Glutamatergic neuron (in vitro differentiated cells): ENCODE data around the gene KIF26B. TPM values are rescaled to one million over a fixed set of nuclear protein-coding genes. Genes with fewer than 3 reads are reported as not detected.

Experiments
- DNase-seq: peaks from one replicate; pipeline ENCODE4 v3.0.0; 2022
- H3K27ac Mint-ChIP-seq: one replicate; pipeline ENCODE4 v1.8.0; 2020; ENCODE audit warnings: mild to moderate bottlenecking, mixed read lengths, inconsistent platforms; ENCODE audit not compliant: unreplicated experiment
- H3K27me3 Mint-ChIP-seq: one replicate; pipeline ENCODE4 v1.8.0; 2020; ENCODE audit warnings: mild to moderate bottlenecking, moderate library complexity, mixed read lengths, inconsistent platforms; ENCODE audit not compliant: unreplicated experiment
- H3K36me3 Mint-ChIP-seq: one replicate; pipeline ENCODE4 v1.8.0; 2020; ENCODE audit warnings: mild to moderate bottlenecking, mixed read lengths, inconsistent platforms; ENCODE audit not compliant: unreplicated experiment
- H3K4me1 Mint-ChIP-seq: one replicate; pipeline ENCODE4 v1.8.0; 2020; ENCODE audit warnings: mild to moderate bottlenecking, low read depth, mixed read lengths, inconsistent platforms; ENCODE audit not compliant: unreplicated experiment
- H3K4me3 Mint-ChIP-seq: one replicate; pipeline ENCODE4 v1.8.0; 2020; ENCODE audit warnings: mild to moderate bottlenecking, mixed read lengths, inconsistent platforms; ENCODE audit not compliant: unreplicated experiment
- H3K9me3 Mint-ChIP-seq: one replicate; pipeline ENCODE4 v1.8.0; 2020; ENCODE audit warnings: mild to moderate bottlenecking, moderate library complexity, mixed read lengths, inconsistent platforms; ENCODE audit not compliant: unreplicated experiment
- CTCF ChIP-seq: fragments of 200-600 bp; sonication (generic); IDR thresholded peaks from one replicate; pipeline ENCODE4 v1.5.0; 2021; ENCODE audit not compliant: partially characterized antibody, unreplicated experiment
- total RNA-seq: library from RNA; stranded (reverse); fragmentation: NEBNext Ultra II Directional; extraction: Animal tissue kit (Norgen Biotek cat#: 25700); gene quantifications from one replicate; pipeline ENCODE4 v1.2.1, GENCODE V29; 2021; ENCODE audit not compliant: unreplicated experiment

KIF26B gene
- total RNA-seq, 1 donor from 2014 or later: 2.4 TPM

DNA sequence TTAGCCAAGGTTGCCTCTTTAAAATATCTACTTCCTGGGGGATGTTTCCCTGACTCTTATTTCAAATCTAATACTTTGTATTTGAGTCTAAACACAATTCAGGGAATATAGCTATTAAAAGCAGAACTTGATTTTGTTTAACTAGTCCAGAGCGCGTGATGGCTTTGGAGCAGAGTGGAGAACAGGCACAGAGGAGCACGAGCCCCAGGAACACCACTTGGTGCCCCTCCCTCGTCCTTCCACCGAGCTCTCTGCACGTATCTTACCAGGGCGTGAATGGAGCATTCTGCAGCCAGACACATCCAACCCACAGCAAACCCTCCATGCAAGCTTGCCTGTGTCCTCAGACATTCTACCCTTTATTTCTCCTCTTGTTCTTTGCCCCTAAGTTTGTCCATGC is 14.1 kb downstream of the KIF26B start:
- no peak for DNase-seq
- peaks cover 12% of the 10 kb centered on the region for H3K36me3 Mint-ChIP-seq

GRCh38 chr1:245169376-245169775 is 14.6 kb downstream of the KIF26B start:
- TF ChIP-seq CTCF: no peak

More for the DNA sequence above, 14.1 kb downstream of the KIF26B start:
- Mint-ChIP-seq H3K27ac (no peak overlapping the region), H3K9me3 (peaks cover 2% of the 10 kb centered on the region), H3K27me3 (peaks cover 5% of the 10 kb centered on the region), H3K4me1 (peaks cover 21% of the 10 kb centered on the region), H3K4me3 (no peak overlapping the region)
- TF ChIP-seq CTCF: no peak

GRCh38 chr1:245172026-245172425 is 17.2 kb downstream of the KIF26B start:
- H3K27ac Mint-ChIP-seq: no peak overlapping the region
- DNase-seq: no peak
- H3K9me3 Mint-ChIP-seq: peaks cover 2% of the 10 kb centered on the region
- H3K4me3 Mint-ChIP-seq: no peak overlapping the region
- H3K36me3 Mint-ChIP-seq: no peaks in the 10 kb centered on the region
- H3K27me3 Mint-ChIP-seq: no peaks in the 10 kb centered on the region
- H3K4me1 Mint-ChIP-seq: peaks cover 8% of the 10 kb centered on the region
- TF ChIP-seq CTCF: no peak

More at GRCh38 chr1:245169376-245169775, 14.6 kb downstream of the KIF26B start:
- Mint-ChIP-seq H3K27ac (no peak overlapping the region), H3K27me3 (peaks cover 5% of the 10 kb centered on the region), H3K4me1 (peaks cover 21% of the 10 kb centered on the region), H3K4me3 (no peak overlapping the region), H3K36me3 (peaks cover 10% of the 10 kb centered on the region), H3K9me3 (peaks cover 2% of the 10 kb centered on the region)
- DNase-seq: no peak

DNA sequence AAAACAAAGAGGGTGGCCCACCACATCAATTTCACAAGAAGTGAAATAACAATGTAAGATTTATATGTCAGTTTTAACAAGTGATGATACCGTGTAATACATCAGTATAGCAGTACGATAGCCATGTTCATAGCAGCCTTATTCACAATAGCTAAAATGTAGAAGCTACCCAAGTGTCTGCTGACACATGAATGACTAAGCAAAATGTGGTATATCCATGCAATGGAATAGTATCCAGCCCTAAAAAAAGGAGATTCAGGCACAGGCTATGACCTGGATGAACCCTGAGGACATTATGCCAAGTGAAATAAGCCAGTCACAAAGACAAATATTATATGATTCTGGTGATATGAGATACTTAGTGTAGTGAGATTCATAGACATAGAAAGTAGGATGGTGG is 18.0 kb downstream of the KIF26B start:
- no peak for DNase-seq
- H3K4me3 Mint-ChIP-seq: no peak overlapping the region
- peaks cover 2% of the 10 kb centered on the region for H3K4me1 Mint-ChIP-seq
- TF ChIP-seq CTCF: no peak
- H3K36me3 Mint-ChIP-seq: no peaks in the 10 kb centered on the region
- no peak overlapping the region for H3K27ac Mint-ChIP-seq
- H3K27me3 Mint-ChIP-seq: no peaks in the 10 kb centered on the region
- H3K9me3 Mint-ChIP-seq: peaks cover 2% of the 10 kb centered on the region

GRCh38 chr1:245173446-245174211 is 18.8 kb downstream of the KIF26B start:
- Mint-ChIP-seq H3K27me3 (no peaks in the 10 kb centered on the region), H3K9me3 (peaks cover 2% of the 10 kb centered on the region), H3K36me3 (no peaks in the 10 kb centered on the region), H3K4me1 (peaks cover 2% of the 10 kb centered on the region), H3K4me3 (no peak overlapping the region), H3K27ac (no peak overlapping the region)
- DNase-seq: no peak
- TF ChIP-seq CTCF: no peak
